Tibial nerve (tissue), 4 donors: ENCODE results near the gene PLEKHM1. TPM values are rescaled to one million over a fixed set of nuclear protein-coding genes. Genes with fewer than 3 reads are reported as not detected.
"Not testable (repeated sequence)": the region's sequence is repeated elsewhere in the genome, so short reads cannot be mapped to it uniquely, and the experiment has no call there.

Source experiments
- DNase-seq, 2 donors: peaks; one replicate each; pipeline ENCODE4 v3.0.0-alpha.2; 2019; ENCODE audit warnings: low spot score in 2 of 2
- H3K27ac ChIP-seq, 4 donors: fragments of 200-600 bp; sonication (generic) in 3 of 4; one replicate each; pipeline ENCODE4 v1.5.1; 2017 to 2019; ENCODE audit warnings: mild to moderate bottlenecking in 1 of 4
- H3K27me3 ChIP-seq, 2 donors: fragments of 200-600 bp; sonication (generic) in 1 of 2; one replicate each; pipeline versions ENCODE4 v1.5.1 to v1.6.0; 2017 to 2019
- H3K36me3 ChIP-seq, 3 donors: fragments of 200-600 bp; sonication (generic); one replicate each; pipeline ENCODE4 v1.5.1; 2018 to 2019
- H3K4me1 ChIP-seq, 4 donors: fragments of 200-600 bp; sonication (generic) in 3 of 4; one replicate each; pipeline ENCODE4 v1.5.1; 2017 to 2019
- H3K4me3 ChIP-seq, 4 donors: fragments of 200-600 bp; sonication (generic) in 3 of 4; one replicate each; pipeline ENCODE4 v1.5.1; 2017 to 2019; ENCODE audit warnings: mild to moderate bottlenecking in 1 of 4, moderate library complexity in 1 of 4
- H3K9me3 ChIP-seq, 4 donors: fragments of 200-600 bp; sonication (generic) in 3 of 4; one replicate each; pipeline ENCODE4 v1.5.1; 2017 to 2019
- CTCF ChIP-seq, 5 experiments: fragments of 200-600 bp in 3 of 5; fragments of 450-650 bp in 2 of 5; sonication (generic) in 3 of 5; IDR thresholded peaks; one replicate each; pipeline ENCODE4 v1.5.1; 2016 to 2019; ENCODE audit warnings: antibody characterized with exemption in 5 of 5, mild to moderate bottlenecking in 3 of 5, moderate library complexity in 2 of 5
- EP300 ChIP-seq, 2 donors: sonication (generic); formaldehyde crosslinking; IDR thresholded peaks; one replicate each; pipeline ENCODE4 v1.6.1; 2017; ENCODE audit warnings: antibody characterized with exemption in 2 of 2, mild to moderate bottlenecking in 1 of 2
- POLR2A ChIP-seq, 2 donors: fragments of 450-650 bp; IDR thresholded peaks; one replicate each; pipeline ENCODE4 v1.6.1; 2017; ENCODE audit warnings: antibody characterized with exemption in 2 of 2, mild to moderate bottlenecking in 2 of 2, moderate library complexity in 2 of 2
- WGBS, 2 donors: methylation state at CpG; one replicate each; pipeline ENCODE4 v1.1.5; 2018; 5-methylcytosine and 5-hydroxymethylcytosine counted together
- total RNA-seq, 4 donors: library from RNA; depleted of rRNA; stranded (reverse); fragments of >200 nt; gene quantifications; one replicate each; pipeline ENCODE4 v1.1.0, GENCODE V29; 2016

Gene PLEKHM1
- total RNA-seq, 4 donors from 2014 or later: 36.7 to 75.7 (median 67.3) TPM

GRCh38 chr17:45445901-45446743 is 44.4 kb downstream of the PLEKHM1 start:
- 66 to 78% methylated on average over 15 of the region's 16 CpGs for WGBS, 2 donors
- peaks cover 0 to 83% (median 0%) of the 10 kb centered on the region in 3 donors for H3K36me3 ChIP-seq
- H3K27ac ChIP-seq, H3K27me3 ChIP-seq, DNase-seq, H3K9me3 ChIP-seq, H3K4me3 ChIP-seq: not testable (repeated sequence)
- H3K4me1 ChIP-seq: peaks cover 0 to 11% (median 0%) of the 10 kb centered on the region in 4 donors

- DNase-seq, H3K9me3 ChIP-seq, H3K27ac ChIP-seq, H3K4me3 ChIP-seq, H3K27me3 ChIP-seq: not testable (repeated sequence)
- H3K36me3 ChIP-seq: peaks cover 0 to 84% (median 0%) of the 10 kb centered on the region in 3 donors
- WGBS, 2 donors: 92 to 94% methylated on average over 21 of the region's 21 CpGs
- H3K4me1 ChIP-seq: peaks cover 0 to 15% (median 0%) of the 10 kb centered on the region in 4 donors
These were observed 45.4 kb downstream of the PLEKHM1 start for GRCh38 chr17:45444856-45445820.

GRCh38 chr17:45444301-45444700 is 46.2 kb downstream of the PLEKHM1 start:
- H3K27me3 ChIP-seq, DNase-seq, H3K4me3 ChIP-seq, H3K27ac ChIP-seq, H3K9me3 ChIP-seq: not testable (repeated sequence)
- H3K4me1 ChIP-seq: peaks cover 0 to 17% (median 0%) of the 10 kb centered on the region in 4 donors
- peaks cover 0 to 85% (median 0%) of the 10 kb centered on the region in 3 donors for H3K36me3 ChIP-seq
- WGBS, 2 donors: 85 to 89% methylated on average over 10 of the region's 10 CpGs

GRCh38 chr17:45443371-45444260 is 46.9 kb downstream of the PLEKHM1 start:
- peaks cover 0 to 87% (median 0%) of the 10 kb centered on the region in 3 donors for H3K36me3 ChIP-seq
- 67 to 88% methylated on average over 7 to 9 of the region's 10 CpGs for WGBS, 2 donors
- H3K4me3 ChIP-seq: not testable (repeated sequence)

GRCh38 chr17:45441526-45442310 is 48.8 kb downstream of the PLEKHM1 start:
- no peak for DNase-seq
- Histone ChIP-seq H3K27ac (no peak overlapping the region), H3K9me3 (no peaks in the 10 kb centered on the region), H3K4me1 (peaks cover 0 to 11% (median 0%) of the 10 kb centered on the region in 4 donors), H3K27me3 (no peaks in the 10 kb centered on the region), H3K36me3 (peaks cover 0 to 88% (median 6%) of the 10 kb centered on the region in 3 donors), H3K4me3 (no peak overlapping the region)
- 72 to 73% methylated on average over 12 to 14 of the region's 14 CpGs for WGBS, 2 donors
- no peak for TF ChIP-seq POLR2A (IDR thresholded peaks at IDR 0.05)
- TF ChIP-seq CTCF (IDR thresholded peaks at IDR 0.05): no peak
- no peak for TF ChIP-seq EP300 (IDR thresholded peaks at IDR 0.05)

More at GRCh38 chr17:45443371-45444260, 46.9 kb downstream of the PLEKHM1 start:
- H3K9me3 ChIP-seq, H3K27me3 ChIP-seq, H3K27ac ChIP-seq, DNase-seq: not testable (repeated sequence)
- H3K4me1 ChIP-seq: peaks cover 0 to 17% (median 0%) of the 10 kb centered on the region in 4 donors

- WGBS, 2 donors: 58 to 63% methylated on average over 7 of the region's 7 CpGs
- DNase-seq, H3K27ac ChIP-seq, H3K9me3 ChIP-seq, H3K4me1 ChIP-seq, H3K27me3 ChIP-seq, H3K4me3 ChIP-seq: not testable (repeated sequence)
- H3K36me3 ChIP-seq: peaks cover 0 to 92% (median 6%) of the 10 kb centered on the region in 3 donors
These were observed 49.5 kb downstream of the PLEKHM1 start for GRCh38 chr17:45440839-45441515.
